ENCODE data around the gene KCTD15. TPM values are rescaled to one million over a fixed set of nuclear protein-coding genes. Genes with fewer than 3 reads are reported as not detected.

The KCTD15 gene
- total RNA-seq, 1 donor from 2014 or later, result 9.9 TPM

DNA sequence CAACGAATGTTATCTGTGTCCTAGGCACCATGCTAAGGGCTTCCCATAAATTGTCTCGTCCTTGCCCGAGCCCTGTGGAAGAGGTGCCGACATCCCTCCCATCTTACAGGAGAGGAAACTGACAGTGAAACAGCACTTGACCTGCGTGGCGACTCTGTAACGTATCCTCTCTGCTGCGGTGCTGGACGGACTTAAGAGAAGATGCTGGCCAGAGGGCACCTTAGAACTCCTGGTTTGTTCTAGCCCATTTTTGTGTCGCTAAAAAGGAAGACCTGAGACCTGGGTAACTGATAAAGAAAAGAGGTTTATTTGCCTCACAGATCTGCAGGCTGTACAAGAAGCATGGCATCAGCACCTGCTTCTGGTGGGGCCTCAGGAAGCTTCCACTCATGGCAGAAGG, 68.6 kb downstream of the KCTD15 start:
- H3K27me3 ChIP-seq (ENCODE audit: low read depth), result no peaks in the 10 kb centered on the region
- H3K4me1 ChIP-seq, result peaks cover 18% of the 10 kb centered on the region
- intact Hi-C loops (cut with micrococcal nuclease), result no loop called here
- no peak for DNase-seq
- H3K27ac ChIP-seq (replicated peaks), result no peak overlapping the region
- no peaks in the 10 kb centered on the region for H3K36me3 ChIP-seq
- TF ChIP-seq, protein P1, sequence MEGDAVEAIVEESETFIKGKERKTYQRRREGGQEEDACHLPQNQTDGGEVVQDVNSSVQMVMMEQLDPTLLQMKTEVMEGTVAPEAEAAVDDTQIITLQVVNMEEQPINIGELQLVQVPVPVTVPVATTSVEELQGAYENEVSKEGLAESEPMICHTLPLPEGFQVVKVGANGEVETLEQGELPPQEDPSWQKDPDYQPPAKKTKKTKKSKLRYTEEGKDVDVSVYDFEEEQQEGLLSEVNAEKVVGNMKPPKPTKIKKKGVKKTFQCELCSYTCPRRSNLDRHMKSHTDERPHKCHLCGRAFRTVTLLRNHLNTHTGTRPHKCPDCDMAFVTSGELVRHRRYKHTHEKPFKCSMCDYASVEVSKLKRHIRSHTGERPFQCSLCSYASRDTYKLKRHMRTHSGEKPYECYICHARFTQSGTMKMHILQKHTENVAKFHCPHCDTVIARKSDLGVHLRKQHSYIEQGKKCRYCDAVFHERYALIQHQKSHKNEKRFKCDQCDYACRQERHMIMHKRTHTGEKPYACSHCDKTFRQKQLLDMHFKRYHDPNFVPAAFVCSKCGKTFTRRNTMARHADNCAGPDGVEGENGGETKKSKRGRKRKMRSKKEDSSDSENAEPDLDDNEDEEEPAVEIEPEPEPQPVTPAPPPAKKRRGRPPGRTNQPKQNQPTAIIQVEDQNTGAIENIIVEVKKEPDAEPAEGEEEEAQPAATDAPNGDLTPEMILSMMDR (IDR thresholded peaks at IDR 0.05; ENCODE audit: borderline replicate concordance), result no peak
- H3K4me3 ChIP-seq, result no peak overlapping the region
- no peaks in the 10 kb centered on the region for H3K9me3 ChIP-seq (replicated peaks)

Other genes with a start within 250 kb of the KCTD15 start
- 0.14 TPM for gene CHST8, start 174.9 kb upstream of the KCTD15 start, total RNA-seq

All from left ventricle myocardium inferior (tissue), 1 donor.